ENCODE data around the gene BMPER.

BMPER gene

DNA sequence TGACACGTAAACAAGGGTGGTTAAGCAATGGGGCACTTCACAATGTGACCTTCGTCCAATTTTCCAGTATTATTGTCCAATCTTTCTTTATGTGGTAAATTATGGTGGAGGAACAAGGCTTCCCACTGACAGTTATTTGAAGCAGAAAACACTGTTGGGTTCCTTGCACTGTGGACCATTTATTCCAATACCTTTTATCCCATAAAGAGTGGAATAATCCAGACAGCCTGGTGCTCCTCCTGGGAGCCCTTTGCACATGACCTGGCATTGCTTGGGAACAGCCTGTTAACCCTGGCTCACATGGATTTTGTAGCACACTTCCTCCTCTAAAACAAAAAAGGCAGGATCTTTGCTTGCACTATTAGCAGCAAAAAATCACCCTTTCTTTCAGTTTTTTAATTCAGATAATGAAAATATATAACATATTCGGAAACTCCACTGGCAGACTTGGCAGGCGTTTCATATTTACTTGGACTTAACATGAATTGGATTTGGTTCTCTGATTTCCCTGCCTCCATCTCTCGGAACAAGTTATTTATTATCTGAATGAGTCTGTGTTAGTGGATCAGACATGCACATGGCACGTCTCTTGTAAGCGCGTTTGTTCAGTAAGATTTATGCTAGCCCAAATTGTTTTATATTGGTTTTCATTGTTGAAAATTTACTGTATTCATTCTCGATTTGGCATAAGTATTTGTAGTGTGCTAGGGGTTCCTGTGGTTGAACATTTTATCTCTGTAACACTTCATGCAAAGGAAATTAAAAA lies 59.3 kb downstream of the BMPER start:
- DNase-seq (ENCODE audit: low read depth in 1 of 2, low spot score in 1 of 2): no peak

DNA sequence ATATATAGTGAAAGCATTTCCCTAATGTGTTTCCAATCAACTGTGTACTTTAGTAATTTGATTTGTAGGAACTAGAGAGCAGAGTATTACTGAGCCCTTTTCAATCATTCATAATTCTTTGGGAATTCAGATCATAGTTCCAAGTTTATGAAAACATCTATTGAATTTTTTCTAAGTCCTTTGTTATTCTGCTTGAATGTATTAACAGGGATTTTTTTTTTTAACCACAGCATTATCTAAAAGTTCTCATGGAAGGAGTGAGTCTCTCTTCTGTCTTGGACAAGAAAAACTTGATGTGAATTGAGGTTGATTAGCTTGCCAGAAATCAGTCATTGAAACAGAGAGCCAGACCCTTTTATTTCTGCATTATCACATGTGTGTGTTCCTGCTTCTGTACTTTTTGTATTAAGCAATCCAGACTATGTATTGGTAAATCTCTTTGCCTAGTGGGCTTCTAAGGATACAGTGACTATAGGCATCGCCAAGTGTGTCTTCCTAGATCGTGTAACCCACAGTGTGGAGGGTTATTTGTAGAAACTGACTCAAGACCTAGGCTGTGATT lies 59.9 kb downstream of the BMPER start:
- DNase-seq (ENCODE audit: low read depth in 1 of 2, low spot score in 1 of 2): no peak

DNA sequence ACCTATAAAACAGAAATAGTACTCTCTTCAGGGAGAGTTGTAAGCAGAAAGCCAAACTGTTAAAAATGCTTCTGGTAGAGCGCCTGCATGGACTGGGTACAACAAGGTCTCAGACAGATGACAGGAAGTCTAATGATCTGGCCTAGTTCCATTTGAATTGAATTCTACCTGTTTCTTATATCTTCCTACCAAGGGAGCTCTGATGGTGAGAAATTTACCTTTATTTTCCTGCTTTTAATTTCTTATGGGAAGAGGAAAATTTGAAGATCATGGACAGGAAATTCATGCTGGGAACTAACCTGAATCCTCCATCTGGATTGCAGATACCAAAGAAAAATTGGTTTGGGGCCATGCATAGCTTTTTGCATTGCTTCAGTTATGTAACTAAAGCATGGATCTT lies 63.3 kb downstream of the BMPER start:
- DNase-seq (ENCODE audit: low read depth in 1 of 2, low spot score in 1 of 2): no peak

DNA sequence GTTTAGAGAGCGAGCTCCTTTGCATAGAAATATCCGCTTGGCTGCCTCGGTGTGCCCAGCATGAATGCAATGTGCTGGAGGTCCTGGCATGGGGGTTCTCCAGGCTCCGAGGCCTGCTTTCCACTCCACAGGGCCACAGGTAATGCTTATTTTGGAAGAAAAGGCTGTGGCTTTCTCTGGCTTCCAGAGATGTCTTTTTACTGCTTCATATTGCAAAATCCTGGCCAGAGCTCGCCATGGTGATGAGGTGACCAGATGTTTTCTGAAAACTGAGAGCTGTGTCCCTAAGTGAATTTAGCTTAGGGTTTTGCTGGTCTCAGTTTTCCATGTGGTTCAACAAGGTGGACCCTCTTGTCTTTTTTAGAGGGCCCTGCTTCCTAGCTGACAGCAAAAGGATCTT lies 65.2 kb downstream of the BMPER start:
- no peak for DNase-seq (ENCODE audit: low read depth in 1 of 2, low spot score in 1 of 2)

DNA sequence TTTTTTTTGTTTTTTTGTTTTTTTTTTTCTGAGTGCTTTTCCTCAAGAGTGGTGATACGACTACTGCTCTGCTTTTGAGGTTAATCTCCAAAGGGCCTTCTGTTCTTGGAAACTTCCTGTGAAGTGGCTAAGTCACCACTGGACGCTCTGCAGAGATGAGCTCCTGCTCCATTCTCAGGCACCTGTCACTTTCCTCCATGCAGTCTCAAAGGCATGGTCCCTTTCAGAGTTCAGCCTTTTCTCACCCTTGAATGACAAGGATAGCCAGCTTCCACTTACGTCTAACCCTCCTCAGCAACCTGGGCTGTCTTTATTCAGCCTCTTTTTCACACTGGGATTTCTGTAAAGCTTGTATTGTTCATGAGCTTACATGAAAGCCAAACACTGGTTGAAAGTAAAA lies 65.8 kb downstream of the BMPER start:
- no peak for DNase-seq (ENCODE audit: low read depth in 1 of 2, low spot score in 1 of 2)

DNA sequence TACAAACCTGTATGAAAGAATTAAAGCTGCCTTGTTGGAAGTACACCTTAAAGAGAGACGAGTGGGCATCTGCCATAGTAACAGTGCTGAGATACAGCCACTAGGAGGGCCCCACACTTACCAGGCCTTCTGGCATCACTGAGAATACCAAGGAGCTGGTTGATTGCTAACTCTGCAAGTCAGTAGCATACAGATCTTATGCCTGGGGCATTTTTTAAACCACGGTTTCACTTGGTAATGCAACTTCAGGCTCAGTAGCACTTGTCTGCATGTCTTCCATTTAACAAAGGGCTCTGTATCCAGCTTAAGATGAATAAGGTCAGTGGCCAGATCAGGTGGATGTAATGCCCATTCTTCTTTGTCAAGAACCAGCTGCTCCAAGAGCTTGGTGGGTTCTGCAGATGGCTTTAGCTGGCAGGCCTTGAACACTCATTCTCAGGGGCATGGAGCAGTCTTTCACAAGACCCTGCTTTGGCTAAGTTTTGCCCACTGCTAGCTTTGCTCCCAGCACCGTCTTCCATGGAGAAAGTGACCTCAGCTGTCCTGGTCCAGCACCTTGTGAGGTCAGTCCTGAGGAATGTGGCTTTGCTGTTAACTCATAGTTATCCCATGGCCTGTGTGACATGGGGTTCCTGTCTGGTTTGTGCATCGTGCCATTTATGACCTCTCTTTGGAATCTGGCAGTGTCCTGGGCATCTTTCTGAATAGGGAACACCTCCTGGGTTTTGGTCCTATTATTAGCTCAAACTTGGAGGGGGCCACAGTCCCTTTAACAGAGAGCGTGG lies 68.1 kb downstream of the BMPER start:
- no peak for DNase-seq (ENCODE audit: low read depth in 1 of 2, low spot score in 1 of 2)

DNA sequence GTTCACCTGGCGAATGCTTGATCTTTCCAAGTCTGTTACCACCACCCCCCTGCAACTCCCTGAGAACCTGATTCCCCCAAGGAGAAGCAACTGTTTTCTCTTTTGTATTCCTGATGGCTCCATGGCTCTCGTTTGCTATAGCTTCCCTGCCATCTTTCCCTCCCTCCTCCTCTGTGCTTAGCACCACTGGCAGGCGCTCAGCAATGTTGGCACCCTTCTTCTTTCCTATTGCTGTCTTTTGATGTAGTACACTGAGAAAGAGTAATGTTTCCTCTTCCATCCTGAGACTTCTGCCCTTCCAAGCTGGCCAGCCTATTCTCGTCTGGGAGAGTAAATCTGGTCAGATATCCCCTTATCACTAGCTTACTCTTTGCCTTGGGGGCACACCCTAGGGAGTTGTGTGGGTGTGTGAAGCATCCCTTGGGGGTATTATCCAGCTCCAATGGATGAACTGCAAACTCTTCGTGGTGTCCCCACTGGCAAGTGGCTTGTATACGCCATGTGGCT lies 74.0 kb downstream of the BMPER start:
- no peak for DNase-seq (ENCODE audit: low read depth in 1 of 2, low spot score in 1 of 2)

DNA sequence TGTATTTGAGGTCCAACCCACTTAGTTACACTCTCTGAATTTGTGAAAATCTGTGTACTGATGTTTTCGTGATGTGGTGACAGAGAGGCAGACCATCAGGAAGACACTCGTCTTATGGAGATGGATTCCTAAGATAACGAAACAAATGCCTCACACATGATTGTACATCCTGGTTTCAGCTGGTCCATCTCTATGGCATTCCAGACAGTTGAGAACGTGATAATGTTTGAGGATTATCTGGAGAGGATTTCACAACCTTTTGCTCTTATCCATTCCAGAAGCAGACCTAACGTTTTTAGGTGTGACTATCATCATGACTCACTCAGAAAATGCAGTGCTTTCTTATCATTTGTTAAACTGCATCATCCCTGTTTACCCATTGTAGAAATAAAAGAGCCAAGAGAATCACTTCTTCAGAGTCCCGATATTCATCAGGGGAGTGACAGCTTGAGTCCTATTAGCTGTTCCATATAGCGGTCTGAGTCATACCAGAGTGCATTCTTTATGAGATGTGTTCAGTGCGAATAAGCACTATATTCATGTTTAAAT lies 74.5 kb downstream of the BMPER start:
- no peak for DNase-seq (ENCODE audit: low read depth in 1 of 2, low spot score in 1 of 2)

DNA sequence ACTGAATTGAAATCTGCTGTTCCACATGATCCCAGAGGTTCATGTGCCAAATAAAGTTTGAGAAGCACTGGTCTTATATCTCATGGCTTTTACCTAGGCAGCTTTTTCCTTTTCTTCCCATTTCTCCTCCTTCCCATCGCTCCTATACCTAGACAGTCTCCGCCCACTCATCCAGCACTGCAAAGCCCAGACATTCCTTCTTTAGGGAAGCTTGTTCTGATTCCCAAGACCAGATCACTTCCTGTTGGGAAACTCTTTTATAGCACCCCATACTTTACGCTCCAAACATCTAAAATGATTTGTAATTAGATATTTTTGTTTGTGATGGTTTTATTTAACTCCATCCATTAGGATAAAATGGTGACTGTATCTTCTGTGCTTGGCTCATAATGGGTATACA lies 75.9 kb downstream of the BMPER start:
- DNase-seq (ENCODE audit: low read depth in 1 of 2, low spot score in 1 of 2): no peak

DNA sequence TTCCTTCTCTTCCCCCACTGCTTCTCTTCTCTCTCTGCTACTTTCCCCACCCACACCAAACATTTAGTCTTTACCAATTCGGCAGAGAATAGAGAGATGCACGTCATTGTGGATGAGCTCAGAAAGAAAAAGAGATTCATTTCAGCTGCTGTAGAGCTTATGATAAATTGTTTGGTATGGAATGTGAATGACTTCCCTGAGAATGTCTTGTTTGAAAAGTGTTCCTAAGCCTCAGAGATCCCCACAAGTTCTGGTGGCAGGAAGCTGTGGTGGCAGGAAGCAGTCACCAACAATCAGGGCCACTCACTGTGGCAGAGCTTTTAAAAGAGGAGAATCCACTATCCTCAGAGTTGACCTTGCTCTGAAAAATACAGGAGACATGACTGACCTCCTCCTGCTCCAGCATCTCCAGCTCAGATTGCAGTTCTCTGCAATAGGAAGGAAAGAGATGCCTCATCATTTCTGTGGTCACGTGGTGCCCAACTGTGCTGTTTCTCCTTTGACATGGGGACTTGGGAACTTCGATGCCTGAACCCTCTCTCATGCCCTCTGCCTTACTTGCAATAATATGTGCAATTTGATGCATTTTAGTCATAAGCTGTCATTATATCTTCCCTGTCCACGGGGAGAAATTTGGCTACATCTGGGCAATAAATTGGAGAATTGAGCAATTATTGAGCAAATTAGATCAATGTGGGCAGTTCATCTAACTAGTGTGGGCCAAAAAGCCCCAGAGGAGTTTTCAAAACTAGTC lies 76.5 kb downstream of the BMPER start:
- DNase-seq (ENCODE audit: low read depth in 1 of 2, low spot score in 1 of 2): no peak

DNA sequence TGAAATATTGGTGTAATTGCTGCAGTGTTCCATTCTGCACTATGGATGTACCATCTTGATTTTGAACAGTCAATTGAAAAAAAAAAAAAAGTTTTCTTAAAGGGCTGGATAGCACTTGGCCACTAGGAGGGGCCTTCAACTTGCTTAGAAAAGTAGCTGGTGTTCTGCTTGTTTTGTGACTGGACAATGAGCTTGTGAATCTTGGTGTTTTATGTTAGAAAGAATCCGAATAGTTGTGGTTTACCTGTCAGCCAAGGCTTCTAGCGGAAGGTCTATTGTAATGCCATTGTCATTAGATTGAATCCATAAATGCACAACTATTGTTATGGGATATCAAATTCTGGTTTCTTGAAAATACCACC lies 77.1 kb downstream of the BMPER start:
- no peak for DNase-seq (ENCODE audit: low read depth in 1 of 2, low spot score in 1 of 2)

DNA sequence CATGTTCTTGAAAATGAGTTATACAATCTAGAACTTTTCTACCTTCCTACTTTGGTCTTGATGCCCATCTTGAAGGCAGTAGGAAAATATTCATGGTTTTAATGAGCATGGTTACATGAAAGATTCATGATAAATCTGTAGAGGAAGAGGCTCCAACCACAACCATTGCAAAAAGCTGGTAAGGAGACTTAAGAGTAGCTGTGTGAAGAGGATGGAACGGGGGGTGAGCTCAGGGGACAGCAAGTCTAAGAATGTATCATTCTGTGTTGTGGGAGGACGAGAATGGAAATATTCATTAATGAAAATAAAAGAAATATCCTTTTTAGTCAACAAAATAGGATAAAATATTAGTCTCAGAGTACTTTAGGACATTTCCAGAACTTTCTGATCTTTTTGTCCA lies 81.1 kb downstream of the BMPER start:
- DNase-seq (ENCODE audit: low read depth in 1 of 2, low spot score in 1 of 2): no peak

DNA sequence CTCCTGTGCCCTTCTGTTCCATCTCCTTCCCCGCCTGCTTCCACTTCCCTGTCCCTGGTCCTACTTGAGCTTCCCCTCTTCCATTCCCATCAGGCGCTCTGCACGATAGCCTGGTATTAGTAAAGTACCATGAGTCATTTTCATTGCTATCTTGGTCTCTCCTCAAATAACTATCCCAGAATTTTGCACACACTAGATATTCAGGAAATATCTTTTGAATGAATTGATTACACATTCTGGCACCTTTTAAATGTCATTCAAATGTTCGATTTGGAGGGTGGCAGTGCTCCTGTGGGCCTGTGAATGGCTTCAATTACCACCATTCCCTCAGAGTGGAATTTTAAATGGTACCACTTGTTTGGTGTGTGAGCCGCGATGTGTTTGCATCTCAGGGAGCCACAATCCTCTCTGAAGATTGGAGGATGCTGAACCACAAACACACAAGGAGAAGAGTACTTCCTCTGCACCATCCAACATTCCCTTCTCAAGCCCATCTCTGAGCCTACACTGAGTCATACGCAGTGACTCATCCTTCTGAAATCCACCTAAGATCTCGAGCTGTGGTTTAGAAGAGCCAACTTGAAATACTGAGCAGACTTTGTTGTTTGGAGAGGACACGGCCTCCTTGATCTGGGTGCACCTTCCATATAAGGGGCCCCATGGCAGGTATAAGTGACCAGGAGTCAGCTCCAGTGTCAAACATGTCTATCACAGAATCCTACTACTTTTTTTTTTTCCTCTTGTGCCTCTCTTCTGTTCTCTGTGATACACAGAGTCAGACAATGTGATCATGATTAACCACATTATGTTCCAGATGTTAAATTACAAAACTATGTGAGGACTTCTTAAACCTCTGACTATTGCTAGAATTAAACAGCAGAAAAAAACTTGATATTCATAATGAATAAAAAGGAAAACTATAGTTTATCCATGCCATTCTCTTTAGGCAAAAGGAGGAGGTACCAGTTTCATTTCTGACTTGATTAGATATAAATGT lies 81.9 kb downstream of the BMPER start:
- no peak for DNase-seq (ENCODE audit: low read depth in 1 of 2, low spot score in 1 of 2)

DNA sequence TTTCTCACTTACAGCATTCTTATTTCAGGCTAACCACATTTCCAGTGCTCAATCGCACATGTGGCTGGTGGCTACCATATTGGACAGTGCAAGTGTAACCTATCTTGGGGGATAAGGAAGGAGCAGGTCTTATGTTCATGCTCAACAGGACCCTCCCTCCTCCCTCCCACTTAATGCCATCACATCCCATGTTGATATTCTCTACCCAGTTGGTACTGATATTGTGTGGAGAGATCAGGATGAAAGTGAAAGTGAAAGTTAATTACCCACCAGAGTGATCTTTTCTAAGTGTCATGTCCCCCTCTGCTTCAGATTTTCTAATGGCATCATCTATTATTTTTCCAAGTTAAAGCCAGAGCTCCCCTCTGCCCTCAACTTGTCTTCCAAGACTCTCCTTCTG lies 91.6 kb downstream of the BMPER start:
- DNase-seq (ENCODE audit: low read depth in 1 of 2, low spot score in 1 of 2): no peak

DNA sequence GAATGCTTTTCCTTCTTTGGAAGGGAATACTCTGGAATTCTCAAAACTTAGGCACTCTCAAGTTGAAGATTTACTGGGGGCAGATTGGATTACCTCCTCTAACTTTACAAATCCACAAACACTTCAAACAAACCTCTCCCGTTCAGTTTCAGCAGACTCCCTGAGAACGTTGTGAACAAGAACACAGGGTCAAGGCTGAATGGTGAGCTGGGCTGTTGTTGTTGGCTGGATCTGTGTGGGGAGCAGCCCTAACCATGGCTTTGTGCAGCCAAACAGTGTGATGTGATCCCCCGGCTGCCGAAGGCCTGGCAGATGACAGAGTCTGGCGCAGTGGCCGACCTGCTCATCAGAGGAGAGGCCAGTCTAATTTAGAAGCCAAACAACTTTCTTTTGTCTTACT lies 93.1 kb downstream of the BMPER start:
- no peak for DNase-seq (ENCODE audit: low read depth in 1 of 2, low spot score in 1 of 2)

DNA sequence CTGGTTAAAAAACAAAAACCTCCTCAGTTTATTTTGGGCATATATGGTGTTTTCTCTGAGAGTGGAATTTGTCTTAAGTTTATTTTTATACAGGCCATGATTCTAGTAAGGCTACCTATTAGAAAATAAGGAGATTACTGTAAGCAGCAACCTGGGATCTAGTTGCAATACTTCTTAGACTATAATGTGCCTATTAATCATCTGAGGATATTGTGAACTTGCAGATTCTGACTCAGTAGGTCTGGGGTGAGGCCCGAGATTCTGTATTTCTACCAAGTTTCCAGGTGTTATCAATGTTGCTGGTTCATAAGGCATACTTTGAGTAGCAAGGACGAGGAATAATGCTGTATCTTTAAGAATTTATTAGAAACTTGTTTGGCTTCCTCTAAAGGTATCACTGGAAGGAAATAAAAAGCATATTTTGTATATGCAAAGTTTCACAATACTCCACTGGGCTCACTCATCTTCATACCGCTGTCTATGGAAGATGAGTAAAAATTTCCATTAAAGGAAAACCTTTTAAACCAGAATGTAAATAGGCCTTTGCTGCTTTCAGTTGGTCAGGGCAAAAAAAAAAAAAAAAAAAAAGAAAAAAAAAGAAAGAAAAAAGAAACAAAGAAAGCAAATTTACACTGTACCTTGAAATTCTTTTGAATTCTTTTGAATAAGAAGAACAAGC lies 105.8 kb downstream of the BMPER start:
- no peak for DNase-seq (ENCODE audit: low read depth in 1 of 2, low spot score in 1 of 2)

DNA sequence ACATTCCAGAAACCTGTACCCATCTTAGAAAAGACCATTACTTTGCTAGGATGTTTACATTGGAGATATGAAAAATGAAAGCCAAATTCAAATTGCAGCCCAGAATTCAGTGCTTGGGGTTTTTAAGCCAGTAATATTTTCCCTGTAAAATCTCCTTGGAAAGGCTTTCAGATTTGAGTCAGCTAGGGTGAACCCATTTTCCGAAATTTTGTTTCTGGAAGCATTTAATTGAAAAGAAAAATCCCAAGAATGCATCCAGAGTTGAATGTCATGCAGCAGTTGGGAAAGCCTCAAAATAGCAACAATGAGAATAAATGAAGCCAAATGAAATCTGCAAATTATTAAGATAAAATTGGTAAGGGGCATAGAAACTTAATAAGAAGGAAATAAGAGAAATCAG lies 106.4 kb downstream of the BMPER start:
- DNase-seq (ENCODE audit: low read depth in 1 of 2, low spot score in 1 of 2): no peak

DNA sequence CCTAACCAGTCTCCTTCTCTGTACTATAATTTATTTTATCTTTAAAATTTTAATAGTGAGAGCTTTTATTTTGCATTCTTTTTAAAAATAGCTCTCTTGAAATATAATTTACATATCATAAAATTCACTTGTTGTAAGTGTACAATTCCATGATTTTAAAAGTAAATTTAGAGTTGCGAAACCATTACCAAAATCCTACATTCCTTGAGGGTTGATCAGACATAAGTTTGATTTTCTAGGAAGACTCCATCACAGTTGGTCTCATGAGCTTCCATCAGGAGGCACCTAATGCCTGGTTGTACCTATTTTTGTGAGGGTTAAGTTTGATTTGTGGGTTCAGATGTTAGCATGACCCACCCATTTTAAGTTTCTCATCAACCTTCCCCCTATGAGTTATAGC lies 108.1 kb downstream of the BMPER start:
- DNase-seq (ENCODE audit: low read depth in 1 of 2, low spot score in 1 of 2): no peak

DNA sequence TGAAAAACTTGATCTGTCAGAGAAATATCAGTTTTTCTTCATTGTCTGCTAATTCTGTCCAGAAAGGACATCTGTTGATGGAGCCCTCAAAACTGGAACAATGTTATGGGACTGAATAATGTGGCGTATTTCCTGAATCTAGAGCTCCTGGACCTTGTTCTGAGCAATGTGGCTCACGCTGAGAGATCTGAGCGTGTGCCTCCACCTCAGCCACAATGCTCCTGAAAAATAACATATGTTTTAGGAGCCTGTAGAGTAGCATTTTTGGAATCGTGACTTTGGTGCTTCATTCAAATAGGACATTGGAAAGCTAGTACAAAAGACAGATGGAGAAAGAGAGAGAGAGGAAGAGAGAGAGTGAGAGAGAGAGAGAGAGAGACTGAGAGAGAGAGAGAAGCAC lies 110.3 kb downstream of the BMPER start:
- DNase-seq (ENCODE audit: low read depth in 1 of 2, low spot score in 1 of 2): no peak

DNA sequence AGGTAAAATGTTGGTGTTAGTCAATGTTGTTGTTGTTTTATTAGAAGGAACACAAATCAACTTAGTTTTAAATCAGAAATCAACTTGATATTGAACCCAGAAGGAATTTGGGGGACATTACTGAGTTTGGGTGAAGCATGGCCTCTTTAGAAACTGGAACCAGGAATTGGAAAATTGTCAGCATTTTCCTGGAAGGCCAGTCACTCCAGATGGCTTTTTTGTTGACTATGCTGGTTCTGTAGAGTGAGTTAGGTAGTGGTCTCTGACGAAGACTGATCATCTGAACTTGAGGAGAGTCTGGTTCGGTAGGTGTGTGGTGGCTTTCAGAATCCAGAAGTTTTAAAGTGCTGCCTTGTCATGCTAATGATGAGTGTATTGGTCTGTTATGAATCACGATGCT lies 111.5 kb downstream of the BMPER start:
- no peak for DNase-seq (ENCODE audit: low read depth in 1 of 2, low spot score in 1 of 2)
